ENCODE data around the gene RGS1.

GRCh38 chr1:192627901-192628300 lies 52.3 kb downstream of the RGS1 start:
- no peak for TF ChIP-seq CTCF (IDR thresholded peaks at IDR 0.05)
- TF ChIP-seq POLR2A (IDR thresholded peaks at IDR 0.05), result no peak
- TF ChIP-seq POLR2AphosphoS5 (IDR thresholded peaks at IDR 0.05), result no peak
- no peak for TF ChIP-seq EP300 (IDR thresholded peaks at IDR 0.05)
